Measurements from ENCODE around the gene HNRNPK. TPM values are rescaled to one million over a fixed set of nuclear protein-coding genes. Genes with fewer than 3 reads are reported as not detected.
"Not testable (repeated sequence)": the region's sequence is repeated elsewhere in the genome, so short reads cannot be mapped to it uniquely, and the experiment has no call there.

The HNRNPK gene
- polyA plus RNA-seq, 4 donors, result 257 to 535 (median 313) TPM

- Histone ChIP-seq H3K9me3 (ENCODE audit: control insufficient read depth in 2 of 2, insufficient read depth in 1 of 2, low read depth in 1 of 2, low read length in 1 of 2) (no peaks in the 10 kb centered on the region), H3K27ac (ENCODE audit: low read depth in 1 of 3, low read length in 2 of 3) (no peak overlapping the region), H3K36me3 (ENCODE audit: control insufficient read depth in 3 of 3, insufficient read depth in 2 of 3, low read depth in 1 of 3, low read length in 3 of 3) (peaks cover 0 to under 1% (median 0%) of the 10 kb centered on the region in 3 donors), H3K27me3 (ENCODE audit: control insufficient read depth in 3 of 3, insufficient read depth in 3 of 3, low read length in 3 of 3) (no peaks in the 10 kb centered on the region), H3K4me1 (ENCODE audit: control insufficient read depth in 3 of 3, insufficient read depth in 2 of 3, low read depth in 1 of 3, low read length in 2 of 3) (peaks cover 0 to 3% (median 2%) of the 10 kb centered on the region in 3 donors), H3K4me3 (ENCODE audit: low read depth in 1 of 3, low read length in 3 of 3) (no peak overlapping the region)
- 91 to 97% (median 97%) methylated on average over 5 of the region's 5 CpGs for WGBS, 3 donors
- no peak for DNase-seq
- no peak for FAIRE-seq
Measured at GRCh38 chr9:83960991-83961390, 19.0 kb downstream of the HNRNPK start.

- Histone ChIP-seq H3K27me3 (ENCODE audit: control insufficient read depth in 3 of 3, insufficient read depth in 3 of 3, low read length in 3 of 3) (no peaks in the 10 kb centered on the region), H3K36me3 (ENCODE audit: control insufficient read depth in 3 of 3, insufficient read depth in 2 of 3, low read depth in 1 of 3, low read length in 3 of 3) (peaks cover 0 to 6% (median 0%) of the 10 kb centered on the region in 3 donors), H3K4me1 (ENCODE audit: control insufficient read depth in 3 of 3, insufficient read depth in 2 of 3, low read depth in 1 of 3, low read length in 2 of 3) (peaks cover 0 to 3% (median 2%) of the 10 kb centered on the region in 3 donors), H3K27ac (ENCODE audit: low read depth in 1 of 3, low read length in 2 of 3) (no peak overlapping the region), H3K9me3 (ENCODE audit: control insufficient read depth in 2 of 2, insufficient read depth in 1 of 2, low read depth in 1 of 2, low read length in 1 of 2) (no peaks in the 10 kb centered on the region), H3K4me3 (ENCODE audit: low read depth in 1 of 3, low read length in 3 of 3) (no peak overlapping the region)
- no peak for DNase-seq
- no peak for FAIRE-seq
- WGBS, 3 donors, result 70 to 78% (median 74%) methylated on average over 4 of the region's 4 CpGs
Measured at GRCh38 chr9:83959061-83959460, 21.0 kb downstream of the HNRNPK start.

- Histone ChIP-seq H3K36me3 (ENCODE audit: control insufficient read depth in 3 of 3, insufficient read depth in 2 of 3, low read depth in 1 of 3, low read length in 3 of 3) (peaks cover under 1 to 19% (median 2%) of the 10 kb centered on the region in 3 donors), H3K4me1 (ENCODE audit: control insufficient read depth in 3 of 3, insufficient read depth in 2 of 3, low read depth in 1 of 3, low read length in 2 of 3) (peaks cover 0 to 3% (median 2%) of the 10 kb centered on the region in 3 donors), H3K4me3 (ENCODE audit: low read depth in 1 of 3, low read length in 3 of 3) (peak overlapping the region in 2 of 3 donors; percentile 77 to 91), H3K9me3 (ENCODE audit: control insufficient read depth in 2 of 2, insufficient read depth in 1 of 2, low read depth in 1 of 2, low read length in 1 of 2) (no peaks in the 10 kb centered on the region), H3K27ac (ENCODE audit: low read depth in 1 of 3, low read length in 2 of 3) (peak overlapping the region; percentile 90 to 99 (median 96)), H3K27me3 (ENCODE audit: control insufficient read depth in 3 of 3, insufficient read depth in 3 of 3, low read length in 3 of 3) (no peaks in the 10 kb centered on the region)
- FAIRE-seq (no peak), DNase-seq (peak in 1 of 2 donors; percentile 54)
- 15 to 52% (median 40%) methylated on average over 4 of the region's 4 CpGs for WGBS, 3 donors
Measured at GRCh38 chr9:83957248-83957513, 22.8 kb downstream of the HNRNPK start.

GRCh38 chr9:83956436-83957247 is 23.4 kb downstream of the HNRNPK start:
- Histone ChIP-seq H3K36me3 (ENCODE audit: control insufficient read depth in 3 of 3, insufficient read depth in 2 of 3, low read depth in 1 of 3, low read length in 3 of 3) (peaks cover 2 to 23% (median 5%) of the 10 kb centered on the region in 3 donors), H3K27me3 (ENCODE audit: control insufficient read depth in 3 of 3, insufficient read depth in 3 of 3, low read length in 3 of 3) (no peaks in the 10 kb centered on the region), H3K27ac (ENCODE audit: low read depth in 1 of 3, low read length in 2 of 3) (peak overlapping the region; percentile 90 to 99 (median 96)), H3K4me1 (ENCODE audit: control insufficient read depth in 3 of 3, insufficient read depth in 2 of 3, low read depth in 1 of 3, low read length in 2 of 3) (peaks cover 0 to 3% (median 0%) of the 10 kb centered on the region in 3 donors), H3K9me3 (ENCODE audit: control insufficient read depth in 2 of 2, insufficient read depth in 1 of 2, low read depth in 1 of 2, low read length in 1 of 2) (no peaks in the 10 kb centered on the region), H3K4me3 (ENCODE audit: low read depth in 1 of 3, low read length in 3 of 3) (peak overlapping the region; percentile 62 to 91 (median 77))
- DNase-seq (peak; percentile 96 to 98), FAIRE-seq (no peak)
- WGBS, 3 donors, result 1 to 4% (median 2%) methylated on average over 53 to 57 of the region's 57 CpGs

- no peaks in the 10 kb centered on the region for H3K27me3 ChIP-seq (ENCODE audit: control insufficient read depth in 3 of 3, insufficient read depth in 3 of 3, low read length in 3 of 3)
- no peaks in the 10 kb centered on the region for H3K9me3 ChIP-seq (ENCODE audit: control insufficient read depth in 2 of 2, insufficient read depth in 1 of 2, low read depth in 1 of 2, low read length in 1 of 2)
- peak overlapping the region; percentile 90 to 99 (median 96) for H3K27ac ChIP-seq (ENCODE audit: low read depth in 1 of 3, low read length in 2 of 3)
- peaks cover 0 to 3% (median 0%) of the 10 kb centered on the region in 3 donors for H3K4me1 ChIP-seq (ENCODE audit: control insufficient read depth in 3 of 3, insufficient read depth in 2 of 3, low read depth in 1 of 3, low read length in 2 of 3)
- H3K4me3 ChIP-seq (ENCODE audit: low read depth in 1 of 3, low read length in 3 of 3), result peak overlapping the region; percentile 62 to 91 (median 77)
- FAIRE-seq (no peak), DNase-seq (peak in 1 of 2 donors; percentile 64)
- 3 to 8% (median 6%) methylated on average over 23 of the region's 23 CpGs for WGBS, 3 donors
- peaks cover 2 to 26% (median 5%) of the 10 kb centered on the region in 3 donors for H3K36me3 ChIP-seq (ENCODE audit: control insufficient read depth in 3 of 3, insufficient read depth in 2 of 3, low read depth in 1 of 3, low read length in 3 of 3)
Measured at GRCh38 chr9:83956086-83956435, 24.0 kb downstream of the HNRNPK start.

GRCh38 chr9:83948096-83948495 is 31.9 kb downstream of the HNRNPK start:
- DNase-seq; H3K4me1 ChIP-seq (ENCODE audit: control insufficient read depth in 3 of 3, insufficient read depth in 2 of 3, low read depth in 1 of 3, low read length in 2 of 3); H3K4me3 ChIP-seq (ENCODE audit: low read depth in 1 of 3, low read length in 3 of 3); H3K27ac ChIP-seq (ENCODE audit: low read depth in 1 of 3, low read length in 2 of 3); H3K9me3 ChIP-seq (ENCODE audit: control insufficient read depth in 2 of 2, insufficient read depth in 1 of 2, low read depth in 1 of 2, low read length in 1 of 2); FAIRE-seq; H3K27me3 ChIP-seq (ENCODE audit: control insufficient read depth in 3 of 3, insufficient read depth in 3 of 3, low read length in 3 of 3): not testable (repeated sequence)
- peaks cover 4 to 49% (median 9%) of the 10 kb centered on the region in 3 donors for H3K36me3 ChIP-seq (ENCODE audit: control insufficient read depth in 3 of 3, insufficient read depth in 2 of 3, low read depth in 1 of 3, low read length in 3 of 3)
- WGBS, 3 donors, result 98 to 99% (median 98%) methylated on average over 8 to 39 of the region's 39 CpGs

GRCh38 chr9:83940590-83941303 is 39.3 kb downstream of the HNRNPK start:
- FAIRE-seq (no peak), DNase-seq (peak; percentile 43 to 64)
- Histone ChIP-seq H3K9me3 (ENCODE audit: control insufficient read depth in 2 of 2, insufficient read depth in 1 of 2, low read depth in 1 of 2, low read length in 1 of 2) (no peaks in the 10 kb centered on the region), H3K27me3 (ENCODE audit: control insufficient read depth in 3 of 3, insufficient read depth in 3 of 3, low read length in 3 of 3) (no peaks in the 10 kb centered on the region), H3K36me3 (ENCODE audit: control insufficient read depth in 3 of 3, insufficient read depth in 2 of 3, low read depth in 1 of 3, low read length in 3 of 3) (peaks cover 6 to 33% (median 14%) of the 10 kb centered on the region in 3 donors), H3K4me3 (ENCODE audit: low read depth in 1 of 3, low read length in 3 of 3) (no peak overlapping the region), H3K4me1 (ENCODE audit: control insufficient read depth in 3 of 3, insufficient read depth in 2 of 3, low read depth in 1 of 3, low read length in 2 of 3) (peaks cover 0 to 8% (median 0%) of the 10 kb centered on the region in 3 donors), H3K27ac (ENCODE audit: low read depth in 1 of 3, low read length in 2 of 3) (peak overlapping the region in 2 of 3 donors; percentile 25 to 45)
- 7 to 61% (median 31%) methylated on average over 5 of the region's 5 CpGs for WGBS, 3 donors

GRCh38 chr9:83937861-83938455 is 42.1 kb downstream of the HNRNPK start:
- 30 to 44% (median 35%) methylated on average over 1 of the region's 1 CpG for WGBS, 3 donors
- Histone ChIP-seq H3K36me3 (ENCODE audit: control insufficient read depth in 3 of 3, insufficient read depth in 2 of 3, low read depth in 1 of 3, low read length in 3 of 3) (peaks cover 4 to 22% (median 14%) of the 10 kb centered on the region in 3 donors), H3K4me1 (ENCODE audit: control insufficient read depth in 3 of 3, insufficient read depth in 2 of 3, low read depth in 1 of 3, low read length in 2 of 3) (peaks cover 0 to 8% (median 0%) of the 10 kb centered on the region in 3 donors), H3K4me3 (ENCODE audit: low read depth in 1 of 3, low read length in 3 of 3) (no peak overlapping the region), H3K9me3 (ENCODE audit: control insufficient read depth in 2 of 2, insufficient read depth in 1 of 2, low read depth in 1 of 2, low read length in 1 of 2) (no peaks in the 10 kb centered on the region), H3K27me3 (ENCODE audit: control insufficient read depth in 3 of 3, insufficient read depth in 3 of 3, low read length in 3 of 3) (no peaks in the 10 kb centered on the region), H3K27ac (ENCODE audit: low read depth in 1 of 3, low read length in 2 of 3) (no peak overlapping the region)
- no peak for FAIRE-seq
- peak; percentile 81 to 83 for DNase-seq
